SK-N-SH (cell line): ENCODE results near the gene CUBN. TPM values are rescaled to one million over a fixed set of nuclear protein-coding genes. Genes with fewer than 3 reads are reported as not detected.
A peak's percentile ranks its signal among the peaks of the same experiment; 100 is the strongest.

Source experiments
- CTCF ChIA-PET: fragments of 300-600, 350-600 bp; formaldehyde crosslinking; extraction: SDS; loops from one replicate; lab custom pipeline; 2021; lab: Yijun Ruan, JAX
- POLR2A ChIA-PET: fragments of 350-600 bp; sonication (Branson Sonifier 250); formaldehyde crosslinking; extraction: SDS; loops from one replicate; lab custom pipeline; 2020; ENCODE audit warnings: antibody characterized with exemption, inconsistent platforms; lab: Yijun Ruan, JAX
- DNase-seq: peaks from one replicate; pipeline ENCODE4 v3.0.0; 2012
- H2AFZ ChIP-seq: fragments of 200-600 bp; sonication (generic); 2 replicates; pipeline ENCODE4 v1.8.1; 2016; ENCODE audit warnings: antibody characterized with exemption, mild to moderate bottlenecking, low read depth
- H3F3A ChIP-seq: fragments of 200-600 bp; sonication (generic); replicated peaks from 2 replicates; pipeline ENCODE3; 2016; ENCODE audit warnings: antibody characterized with exemption, mild to moderate bottlenecking; ENCODE audit not compliant: insufficient read depth
- H3K27ac ChIP-seq, 2 experiments: fragments of 200-500 bp in 1 of 2; fragments of 200-600 bp in 1 of 2; sonication (Bioruptor generic) in 1 of 2; sonication (generic), shearing (Covaris generic) in 1 of 2; 2 replicates each; pipeline versions ENCODE4 v1.5.1 to v1.6.1; 2014 to 2016; ENCODE audit warnings: low read depth in 2 of 2, inconsistent platforms in 1 of 2, low read length in 1 of 2, mild to moderate bottlenecking in 1 of 2, mixed read lengths in 1 of 2
- H3K27me3 ChIP-seq: fragments of 200-600 bp; sonication (generic), shearing (Covaris generic); 2 replicates; pipeline ENCODE4 v1.6.1; 2016; ENCODE audit warnings: mixed run types; ENCODE audit not compliant: insufficient read depth
- H3K36me3 ChIP-seq, 2 experiments: fragments of 200-500 bp in 1 of 2; fragments of 200-600 bp in 1 of 2; sonication (Bioruptor generic) in 1 of 2; sonication (generic) in 1 of 2; replicated peaks in 1 of 2; 2 replicates each; pipeline versions ENCODE3 to v1.5.1; 2014 to 2016; ENCODE audit warnings: low read length in 1 of 2, mild to moderate bottlenecking in 1 of 2; ENCODE audit not compliant: insufficient read depth in 2 of 2, control insufficient read depth in 1 of 2
- H3K4me1 ChIP-seq, 2 experiments: fragments of 200-500 bp in 1 of 2; fragments of 200-600 bp in 1 of 2; sonication (Bioruptor generic) in 1 of 2; sonication (generic), shearing (Covaris generic) in 1 of 2; 2 replicates each; pipeline versions ENCODE4 v1.5.1 to v1.6.1; 2014 to 2016; ENCODE audit warnings: low read depth in 1 of 2, low read length in 1 of 2, mixed run types in 1 of 2; ENCODE audit not compliant: insufficient read depth in 2 of 2, control insufficient read depth in 1 of 2
- H3K4me2 ChIP-seq: fragments of 200-600 bp; sonication (generic), shearing (Covaris generic); 2 replicates; pipeline ENCODE4 v1.6.1; 2017; ENCODE audit warnings: mixed run types
- H3K4me3 ChIP-seq, 2 experiments: fragments of 200-500 bp in 1 of 2; fragments of 200-600 bp in 1 of 2; sonication (Bioruptor generic) in 1 of 2; sonication (generic), shearing (Covaris generic) in 1 of 2; 2 replicates each; pipeline versions ENCODE4 v1.5.1 to v1.8.1; 2014 to 2016; ENCODE audit warnings: low read depth in 2 of 2, inconsistent platforms in 1 of 2, low read length in 1 of 2, mild to moderate bottlenecking in 1 of 2, mixed read lengths in 1 of 2, moderate library complexity in 1 of 2
- H3K79me2 ChIP-seq: fragments of 200-600 bp; sonication (generic); 2 replicates; pipeline ENCODE4 v1.8.1; 2017; ENCODE audit warnings: mild to moderate bottlenecking; ENCODE audit not compliant: insufficient read depth
- H3K9ac ChIP-seq: fragments of 200-600 bp; sonication (generic); 2 replicates; pipeline ENCODE4 v1.6.1; 2017; ENCODE audit warnings: mixed run types
- H3K9me2 ChIP-seq: fragments of 200-600 bp; sonication (generic); 2 replicates; pipeline ENCODE4 v1.6.1; 2017; ENCODE audit warnings: mixed run types
- H3K9me3 ChIP-seq: fragments of 200-600 bp; sonication (generic); 2 replicates; pipeline ENCODE4 v1.6.1; 2017; ENCODE audit warnings: mixed run types, mild to moderate bottlenecking, moderate library complexity
- H4K20me1 ChIP-seq: fragments of 200-600 bp; sonication (generic); 2 replicates; pipeline ENCODE4 v1.6.1; 2017; ENCODE audit warnings: mild to moderate bottlenecking, mixed run types; ENCODE audit not compliant: insufficient read depth
- CHD2 ChIP-seq: fragments of 150-350 bp; IDR thresholded peaks from 2 replicates; pipeline ENCODE4 v1.6.1; 2018; ENCODE audit warnings: low read length; ENCODE audit not compliant: partially characterized antibody
- ELF1 ChIP-seq: IDR thresholded peaks from 2 replicates; pipeline ENCODE4 v1.4.0; 2012
- FOSL2 ChIP-seq: IDR thresholded peaks from 2 replicates; pipeline ENCODE4 v1.4.0; 2012; ENCODE audit warnings: low read depth, mild to moderate bottlenecking, moderate library complexity, borderline replicate concordance
- FOXJ3 ChIP-seq: sonication (generic); formaldehyde crosslinking; IDR thresholded peaks from 2 replicates; pipeline ENCODE4 v1.5.1; 2020; ENCODE audit warnings: mild to moderate bottlenecking, missing genetic modification reagents
- FOXM1 ChIP-seq: IDR thresholded peaks from 2 replicates; pipeline ENCODE4 v1.4.0; 2012; ENCODE audit warnings: low read depth, mild to moderate bottlenecking
- GABPA ChIP-seq: IDR thresholded peaks from 2 replicates; pipeline ENCODE4 v1.4.0; 2012; ENCODE audit warnings: low read depth, mild to moderate bottlenecking
- GATA2 ChIP-seq: sonication (generic); formaldehyde crosslinking; IDR thresholded peaks from 2 replicates; pipeline ENCODE4 v1.5.0; 2020; ENCODE audit warnings: mild to moderate bottlenecking, missing genetic modification reagents
- JUND ChIP-seq: IDR thresholded peaks from 2 replicates; pipeline ENCODE4 v1.4.0; 2012
- MXI1 ChIP-seq: IDR thresholded peaks from 2 replicates; pipeline ENCODE4 v1.6.1; 2012; ENCODE audit warnings: mild to moderate bottlenecking, low read depth, low read length, improper control_type of control experiment
- NFIC ChIP-seq: IDR thresholded peaks from 2 replicates; pipeline ENCODE4 v1.4.0; 2012; ENCODE audit warnings: borderline replicate concordance
- POLR2AphosphoS5 ChIP-seq: IDR thresholded peaks from 2 replicates; pipeline ENCODE4 v1.6.1; 2012; ENCODE audit warnings: low read depth, low read length
- RAD21 ChIP-seq: IDR thresholded peaks from 2 replicates; pipeline ENCODE4 v1.6.1; 2012; ENCODE audit warnings: mild to moderate bottlenecking, low read length
- RCOR1 ChIP-seq: fragments of 150-350 bp; IDR thresholded peaks from 2 replicates; pipeline ENCODE4 v1.6.1; 2017; ENCODE audit warnings: antibody characterized with exemption, low read length
- RFX5 ChIP-seq: IDR thresholded peaks from 2 replicates; pipeline ENCODE4 v1.6.1; 2012; ENCODE audit warnings: mild to moderate bottlenecking, improper control_type of control experiment, low read length
- RXRA ChIP-seq: IDR thresholded peaks from 2 replicates; pipeline ENCODE4 v1.4.0; 2012; ENCODE audit warnings: low read depth, mild to moderate bottlenecking, borderline replicate concordance
- SIN3A ChIP-seq: IDR thresholded peaks from 2 replicates; pipeline ENCODE4 v1.6.1; 2012; ENCODE audit warnings: low read depth, mild to moderate bottlenecking, low read length, moderate library complexity, borderline replicate concordance
- SMC3 ChIP-seq: IDR thresholded peaks from 2 replicates; pipeline ENCODE4 v1.6.1; 2012; ENCODE audit warnings: low read depth, low read length, improper control_type of control experiment
- TAF1 ChIP-seq: IDR thresholded peaks from 2 replicates; pipeline ENCODE4 v1.6.1; 2012; ENCODE audit warnings: low read depth, mild to moderate bottlenecking, low read length, moderate library complexity, borderline replicate concordance
- TCF12 ChIP-seq: IDR thresholded peaks from 2 replicates; pipeline ENCODE4 v1.4.0; 2012
- TEAD4 ChIP-seq: IDR thresholded peaks from 2 replicates; pipeline ENCODE4 v1.4.0; 2012; ENCODE audit warnings: mild to moderate bottlenecking, borderline replicate concordance; ENCODE audit not compliant: insufficient read depth
- YY1 ChIP-seq: IDR thresholded peaks from 2 replicates; pipeline ENCODE4 v1.4.0; 2012; ENCODE audit warnings: low read depth, mild to moderate bottlenecking
- WGBS: methylation state at CpG from one replicate; pipeline ENCODE4 v1.1.6; 2017; ENCODE audit warnings: low lambda C conversion rate; 5-methylcytosine and 5-hydroxymethylcytosine counted together
- polyA plus RNA-seq, 3 experiments: library from polyadenylated mRNA; depleted of rRNA; stranded (reverse); fragments of >200 nt; gene quantifications; 2 replicates each; pipeline ENCODE4 v1.2.3, GENCODE V29; 2012
- TF ChIP-seq, protein P1 (sequence below): IDR thresholded peaks from 2 replicates; pipeline ENCODE4 v1.4.0; 2012; ENCODE audit warnings: low read depth, borderline replicate concordance
- TF ChIP-seq, protein P2 (sequence below): IDR thresholded peaks from 2 replicates; pipeline ENCODE4; 2012
- TF ChIP-seq, protein P3 (sequence below): IDR thresholded peaks from 2 replicates; pipeline ENCODE4 v1.4.0; 2012; ENCODE audit warnings: low read depth, borderline replicate concordance
- TF ChIP-seq, protein P4 (sequence below): IDR thresholded peaks from 2 replicates; pipeline ENCODE4 v1.6.1; 2012; ENCODE audit warnings: mild to moderate bottlenecking, low read depth, low read length, moderate library complexity
- TF ChIP-seq, protein P5 (sequence below): fragments of 150-350 bp; IDR thresholded peaks from 2 replicates; pipeline ENCODE4 v1.6.1; 2016; ENCODE audit warnings: mild to moderate bottlenecking, low read depth, low read length

CUBN gene
- polyA plus RNA-seq, 1 of the 3 experiments (the other 2 are of a cell fraction) = 2.4 TPM

DNA sequence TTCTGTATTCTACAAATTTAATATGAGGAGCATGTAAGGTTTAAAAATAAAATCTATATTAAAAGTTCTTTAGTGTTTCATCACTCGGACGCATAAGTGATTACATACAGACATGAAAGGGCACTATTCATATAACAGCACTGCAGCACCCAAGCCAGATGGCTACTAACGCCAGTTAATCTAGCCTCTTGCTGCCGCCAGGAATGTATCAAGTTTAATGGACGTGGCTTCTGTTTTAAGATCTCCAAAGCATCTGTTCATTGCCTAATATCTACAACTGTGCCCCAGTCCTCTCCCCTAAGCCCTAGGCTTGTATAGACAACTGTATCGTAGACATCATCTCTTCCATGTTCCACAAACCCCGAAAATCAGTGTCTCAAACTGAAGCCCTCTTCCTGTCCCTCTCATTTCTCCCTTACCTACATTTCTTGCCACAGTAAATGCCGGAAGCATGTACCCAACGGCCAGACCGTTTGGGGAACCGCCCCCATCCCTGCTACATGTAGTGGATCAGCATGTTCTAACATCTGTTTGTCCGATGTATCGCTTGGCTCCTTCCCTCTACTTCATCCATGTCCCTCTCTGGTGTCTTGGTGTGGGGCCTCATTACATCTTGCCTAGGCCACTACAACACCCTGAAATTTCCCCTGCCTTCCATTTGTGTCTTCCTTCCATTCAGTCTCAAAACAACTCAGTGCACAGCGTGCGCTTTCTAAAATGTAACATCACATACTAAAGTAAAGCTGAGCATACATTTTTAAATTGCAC is 164.9 kb downstream of the CUBN start:
- WGBS = 78% methylated on average over 15 of the region's 15 CpGs
- TF ChIP-seq SIN3A (no peak), TAF1 (no peak), CHD2 (peak; percentile 32), RCOR1 (0 out of 2 replicates have a peak, but pooled peaks have one; percentile 13), GABPA (no peak), RAD21 (0 out of 2 replicates have a peak, but pooled peaks have one; percentile 2), NFIC (no peak), FOXJ3 (CRISPR knock-in tag) (no peak), GATA2 (CRISPR knock-in tag) (no peak), MXI1 (no peak), FOXM1 (no peak), YY1 (no peak), POLR2AphosphoS5 (no peak), FOSL2 (no peak), JUND (no peak), RFX5 (no peak), RXRA (no peak), SMC3 (no peak), TEAD4 (no peak), TCF12 (no peak), ELF1 (no peak)
- TF ChIP-seq, protein P1, sequence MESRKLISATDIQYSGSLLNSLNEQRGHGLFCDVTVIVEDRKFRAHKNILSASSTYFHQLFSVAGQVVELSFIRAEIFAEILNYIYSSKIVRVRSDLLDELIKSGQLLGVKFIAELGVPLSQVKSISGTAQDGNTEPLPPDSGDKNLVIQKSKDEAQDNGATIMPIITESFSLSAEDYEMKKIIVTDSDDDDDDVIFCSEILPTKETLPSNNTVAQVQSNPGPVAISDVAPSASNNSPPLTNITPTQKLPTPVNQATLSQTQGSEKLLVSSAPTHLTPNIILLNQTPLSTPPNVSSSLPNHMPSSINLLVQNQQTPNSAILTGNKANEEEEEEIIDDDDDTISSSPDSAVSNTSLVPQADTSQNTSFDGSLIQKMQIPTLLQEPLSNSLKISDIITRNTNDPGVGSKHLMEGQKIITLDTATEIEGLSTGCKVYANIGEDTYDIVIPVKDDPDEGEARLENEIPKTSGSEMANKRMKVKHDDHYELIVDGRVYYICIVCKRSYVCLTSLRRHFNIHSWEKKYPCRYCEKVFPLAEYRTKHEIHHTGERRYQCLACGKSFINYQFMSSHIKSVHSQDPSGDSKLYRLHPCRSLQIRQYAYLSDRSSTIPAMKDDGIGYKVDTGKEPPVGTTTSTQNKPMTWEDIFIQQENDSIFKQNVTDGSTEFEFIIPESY = no peak
- TF ChIP-seq, protein P2, sequence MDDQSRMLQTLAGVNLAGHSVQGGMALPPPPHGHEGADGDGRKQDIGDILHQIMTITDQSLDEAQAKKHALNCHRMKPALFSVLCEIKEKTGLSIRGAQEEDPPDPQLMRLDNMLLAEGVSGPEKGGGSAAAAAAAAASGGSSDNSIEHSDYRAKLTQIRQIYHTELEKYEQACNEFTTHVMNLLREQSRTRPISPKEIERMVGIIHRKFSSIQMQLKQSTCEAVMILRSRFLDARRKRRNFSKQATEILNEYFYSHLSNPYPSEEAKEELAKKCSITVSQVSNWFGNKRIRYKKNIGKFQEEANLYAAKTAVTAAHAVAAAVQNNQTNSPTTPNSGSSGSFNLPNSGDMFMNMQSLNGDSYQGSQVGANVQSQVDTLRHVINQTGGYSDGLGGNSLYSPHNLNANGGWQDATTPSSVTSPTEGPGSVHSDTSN = no peak
- TF ChIP-seq, protein P3, sequence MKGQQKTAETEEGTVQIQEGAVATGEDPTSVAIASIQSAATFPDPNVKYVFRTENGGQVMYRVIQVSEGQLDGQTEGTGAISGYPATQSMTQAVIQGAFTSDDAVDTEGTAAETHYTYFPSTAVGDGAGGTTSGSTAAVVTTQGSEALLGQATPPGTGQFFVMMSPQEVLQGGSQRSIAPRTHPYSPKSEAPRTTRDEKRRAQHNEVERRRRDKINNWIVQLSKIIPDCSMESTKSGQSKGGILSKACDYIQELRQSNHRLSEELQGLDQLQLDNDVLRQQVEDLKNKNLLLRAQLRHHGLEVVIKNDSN = no peak
- TF ChIP-seq, protein P4, sequence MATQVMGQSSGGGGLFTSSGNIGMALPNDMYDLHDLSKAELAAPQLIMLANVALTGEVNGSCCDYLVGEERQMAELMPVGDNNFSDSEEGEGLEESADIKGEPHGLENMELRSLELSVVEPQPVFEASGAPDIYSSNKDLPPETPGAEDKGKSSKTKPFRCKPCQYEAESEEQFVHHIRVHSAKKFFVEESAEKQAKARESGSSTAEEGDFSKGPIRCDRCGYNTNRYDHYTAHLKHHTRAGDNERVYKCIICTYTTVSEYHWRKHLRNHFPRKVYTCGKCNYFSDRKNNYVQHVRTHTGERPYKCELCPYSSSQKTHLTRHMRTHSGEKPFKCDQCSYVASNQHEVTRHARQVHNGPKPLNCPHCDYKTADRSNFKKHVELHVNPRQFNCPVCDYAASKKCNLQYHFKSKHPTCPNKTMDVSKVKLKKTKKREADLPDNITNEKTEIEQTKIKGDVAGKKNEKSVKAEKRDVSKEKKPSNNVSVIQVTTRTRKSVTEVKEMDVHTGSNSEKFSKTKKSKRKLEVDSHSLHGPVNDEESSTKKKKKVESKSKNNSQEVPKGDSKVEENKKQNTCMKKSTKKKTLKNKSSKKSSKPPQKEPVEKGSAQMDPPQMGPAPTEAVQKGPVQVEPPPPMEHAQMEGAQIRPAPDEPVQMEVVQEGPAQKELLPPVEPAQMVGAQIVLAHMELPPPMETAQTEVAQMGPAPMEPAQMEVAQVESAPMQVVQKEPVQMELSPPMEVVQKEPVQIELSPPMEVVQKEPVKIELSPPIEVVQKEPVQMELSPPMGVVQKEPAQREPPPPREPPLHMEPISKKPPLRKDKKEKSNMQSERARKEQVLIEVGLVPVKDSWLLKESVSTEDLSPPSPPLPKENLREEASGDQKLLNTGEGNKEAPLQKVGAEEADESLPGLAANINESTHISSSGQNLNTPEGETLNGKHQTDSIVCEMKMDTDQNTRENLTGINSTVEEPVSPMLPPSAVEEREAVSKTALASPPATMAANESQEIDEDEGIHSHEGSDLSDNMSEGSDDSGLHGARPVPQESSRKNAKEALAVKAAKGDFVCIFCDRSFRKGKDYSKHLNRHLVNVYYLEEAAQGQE = no peak
- TF ChIP-seq, protein P5, sequence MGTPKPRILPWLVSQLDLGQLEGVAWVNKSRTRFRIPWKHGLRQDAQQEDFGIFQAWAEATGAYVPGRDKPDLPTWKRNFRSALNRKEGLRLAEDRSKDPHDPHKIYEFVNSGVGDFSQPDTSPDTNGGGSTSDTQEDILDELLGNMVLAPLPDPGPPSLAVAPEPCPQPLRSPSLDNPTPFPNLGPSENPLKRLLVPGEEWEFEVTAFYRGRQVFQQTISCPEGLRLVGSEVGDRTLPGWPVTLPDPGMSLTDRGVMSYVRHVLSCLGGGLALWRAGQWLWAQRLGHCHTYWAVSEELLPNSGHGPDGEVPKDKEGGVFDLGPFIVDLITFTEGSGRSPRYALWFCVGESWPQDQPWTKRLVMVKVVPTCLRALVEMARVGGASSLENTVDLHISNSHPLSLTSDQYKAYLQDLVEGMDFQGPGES = no peak

More for the DNA sequence above, 164.9 kb downstream of the CUBN start:
- H3K27ac ChIP-seq = peak overlapping the region in 1 of 2 experiments; percentile 98; a peak in 3 of 4 replicates
- H2AFZ ChIP-seq = no peak overlapping the region
- H4K20me1 ChIP-seq = no peaks in the 10 kb centered on the region
- peak overlapping the region; percentile 73; the same call in 1 of the 2 replicates for H3K9ac ChIP-seq
- H3K4me3 ChIP-seq = no peak overlapping the region
- no peaks in the 10 kb centered on the region for H3K27me3 ChIP-seq
- H3K79me2 ChIP-seq = no peaks in the 10 kb centered on the region
- ChIA-PET CTCF (no interaction called here), POLR2A (no interaction called here)
- peaks cover 37% of the 10 kb centered on the region for H3F3A ChIP-seq
- peaks cover 18 to 33% of the 10 kb centered on the region in 2 experiments for H3K4me1 ChIP-seq
- H3K9me2 ChIP-seq = no peaks in the 10 kb centered on the region
- H3K36me3 ChIP-seq = no peaks in the 10 kb centered on the region
- no peak overlapping the region for H3K4me2 ChIP-seq
- H3K9me3 ChIP-seq = no peaks in the 10 kb centered on the region
- DNase-seq = peak; percentile 53
